Activated CD4-positive, alpha-beta T cell treated with anti-CD3 and anti-CD28 coated beads for 48 hours (primary cell): ENCODE data around the gene JADE2.
"Not testable (repeated sequence)": the region's sequence is repeated elsewhere in the genome, so short reads cannot be mapped to it uniquely, and the experiment has no call there.

ENCODE experiments used
- DNase-seq: peaks from one replicate; pipeline ENCODE4 v3.0.0-alpha.2; 2020

Gene JADE2

GRCh38 chr5:134553821-134554267 lies 28.4 kb downstream of the JADE2 start:
- no peak for DNase-seq

- DNase-seq = peak; percentile 51
Measured at GRCh38 chr5:134554319-134555222, 29.1 kb downstream of the JADE2 start.

GRCh38 chr5:134555223-134555889 lies 29.9 kb downstream of the JADE2 start:
- DNase-seq = no peak

- peak; percentile 91 for DNase-seq
Measured at GRCh38 chr5:134555890-134556311, 30.4 kb downstream of the JADE2 start.

GRCh38 chr5:134556588-134556987 lies 31.1 kb downstream of the JADE2 start:
- DNase-seq = not testable (repeated sequence)

- no peak for DNase-seq
Measured at GRCh38 chr5:134556994-134557393, 31.5 kb downstream of the JADE2 start.

- no peak for DNase-seq
Measured at GRCh38 chr5:134559672-134560071, 34.2 kb downstream of the JADE2 start.

GRCh38 chr5:134560698-134561097 lies 35.2 kb downstream of the JADE2 start:
- no peak for DNase-seq

GRCh38 chr5:134561871-134562296 lies 36.4 kb downstream of the JADE2 start:
- no peak for DNase-seq

- DNase-seq = no peak
Measured at GRCh38 chr5:134563221-134563620, 37.8 kb downstream of the JADE2 start.

GRCh38 chr5:134563962-134564361 lies 38.5 kb downstream of the JADE2 start:
- DNase-seq = no peak

- no peak for DNase-seq
Measured at GRCh38 chr5:134564396-134564795, 38.9 kb downstream of the JADE2 start.

- no peak for DNase-seq
Measured at GRCh38 chr5:134565791-134566740, 40.6 kb downstream of the JADE2 start.

- no peak for DNase-seq
Measured at GRCh38 chr5:134566741-134567221, 41.3 kb downstream of the JADE2 start.

GRCh38 chr5:134567641-134568336 lies 42.3 kb downstream of the JADE2 start:
- DNase-seq = no peak

- DNase-seq = no peak
Measured at GRCh38 chr5:134568337-134568700, 42.8 kb downstream of the JADE2 start.

- DNase-seq = no peak
Measured at GRCh38 chr5:134568761-134569695, 43.6 kb downstream of the JADE2 start.

GRCh38 chr5:134569758-134570364 lies 44.4 kb downstream of the JADE2 start:
- no peak for DNase-seq

- no peak for DNase-seq
Measured at GRCh38 chr5:134570365-134570758, 44.9 kb downstream of the JADE2 start.

GRCh38 chr5:134570886-134571285 lies 45.4 kb downstream of the JADE2 start:
- no peak for DNase-seq
